ENCODE data around the gene MYLK4.

DNA sequence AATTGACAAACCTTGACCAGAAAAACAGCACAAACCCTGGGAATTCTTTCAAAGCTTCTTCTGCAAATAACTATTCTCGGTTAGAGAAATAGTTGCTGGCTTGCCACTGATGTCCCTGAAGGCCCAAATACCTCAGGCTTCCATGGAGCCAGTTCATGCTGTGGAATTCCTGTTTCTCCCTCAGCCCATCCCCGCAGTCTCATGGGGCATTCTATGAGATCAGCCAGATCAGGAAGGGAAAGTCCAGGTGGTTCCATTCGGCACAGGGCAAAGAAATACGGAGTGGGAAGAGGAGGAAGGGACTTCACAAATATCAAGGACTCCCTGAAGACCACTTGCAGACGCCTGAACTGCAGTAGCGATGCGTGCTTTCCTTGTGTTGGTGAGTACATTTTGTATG lies 63.3 kb downstream of the MYLK4 start:
- TF ChIP-seq SIN3A (IDR thresholded peaks at IDR 0.05; ENCODE audit: borderline replicate concordance, insufficient read depth, low read depth, low read length) (no peak), POLR2AphosphoS5 (IDR thresholded peaks at IDR 0.05; ENCODE audit: low read depth, low read length) (no peak), TCF7L2 (IDR thresholded peaks at IDR 0.05; ENCODE audit: low read depth, low read length) (no peak)
- TF ChIP-seq, protein P1, sequence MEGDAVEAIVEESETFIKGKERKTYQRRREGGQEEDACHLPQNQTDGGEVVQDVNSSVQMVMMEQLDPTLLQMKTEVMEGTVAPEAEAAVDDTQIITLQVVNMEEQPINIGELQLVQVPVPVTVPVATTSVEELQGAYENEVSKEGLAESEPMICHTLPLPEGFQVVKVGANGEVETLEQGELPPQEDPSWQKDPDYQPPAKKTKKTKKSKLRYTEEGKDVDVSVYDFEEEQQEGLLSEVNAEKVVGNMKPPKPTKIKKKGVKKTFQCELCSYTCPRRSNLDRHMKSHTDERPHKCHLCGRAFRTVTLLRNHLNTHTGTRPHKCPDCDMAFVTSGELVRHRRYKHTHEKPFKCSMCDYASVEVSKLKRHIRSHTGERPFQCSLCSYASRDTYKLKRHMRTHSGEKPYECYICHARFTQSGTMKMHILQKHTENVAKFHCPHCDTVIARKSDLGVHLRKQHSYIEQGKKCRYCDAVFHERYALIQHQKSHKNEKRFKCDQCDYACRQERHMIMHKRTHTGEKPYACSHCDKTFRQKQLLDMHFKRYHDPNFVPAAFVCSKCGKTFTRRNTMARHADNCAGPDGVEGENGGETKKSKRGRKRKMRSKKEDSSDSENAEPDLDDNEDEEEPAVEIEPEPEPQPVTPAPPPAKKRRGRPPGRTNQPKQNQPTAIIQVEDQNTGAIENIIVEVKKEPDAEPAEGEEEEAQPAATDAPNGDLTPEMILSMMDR (IDR thresholded peaks at IDR 0.05), result no peak
- TF ChIP-seq, protein P2, sequence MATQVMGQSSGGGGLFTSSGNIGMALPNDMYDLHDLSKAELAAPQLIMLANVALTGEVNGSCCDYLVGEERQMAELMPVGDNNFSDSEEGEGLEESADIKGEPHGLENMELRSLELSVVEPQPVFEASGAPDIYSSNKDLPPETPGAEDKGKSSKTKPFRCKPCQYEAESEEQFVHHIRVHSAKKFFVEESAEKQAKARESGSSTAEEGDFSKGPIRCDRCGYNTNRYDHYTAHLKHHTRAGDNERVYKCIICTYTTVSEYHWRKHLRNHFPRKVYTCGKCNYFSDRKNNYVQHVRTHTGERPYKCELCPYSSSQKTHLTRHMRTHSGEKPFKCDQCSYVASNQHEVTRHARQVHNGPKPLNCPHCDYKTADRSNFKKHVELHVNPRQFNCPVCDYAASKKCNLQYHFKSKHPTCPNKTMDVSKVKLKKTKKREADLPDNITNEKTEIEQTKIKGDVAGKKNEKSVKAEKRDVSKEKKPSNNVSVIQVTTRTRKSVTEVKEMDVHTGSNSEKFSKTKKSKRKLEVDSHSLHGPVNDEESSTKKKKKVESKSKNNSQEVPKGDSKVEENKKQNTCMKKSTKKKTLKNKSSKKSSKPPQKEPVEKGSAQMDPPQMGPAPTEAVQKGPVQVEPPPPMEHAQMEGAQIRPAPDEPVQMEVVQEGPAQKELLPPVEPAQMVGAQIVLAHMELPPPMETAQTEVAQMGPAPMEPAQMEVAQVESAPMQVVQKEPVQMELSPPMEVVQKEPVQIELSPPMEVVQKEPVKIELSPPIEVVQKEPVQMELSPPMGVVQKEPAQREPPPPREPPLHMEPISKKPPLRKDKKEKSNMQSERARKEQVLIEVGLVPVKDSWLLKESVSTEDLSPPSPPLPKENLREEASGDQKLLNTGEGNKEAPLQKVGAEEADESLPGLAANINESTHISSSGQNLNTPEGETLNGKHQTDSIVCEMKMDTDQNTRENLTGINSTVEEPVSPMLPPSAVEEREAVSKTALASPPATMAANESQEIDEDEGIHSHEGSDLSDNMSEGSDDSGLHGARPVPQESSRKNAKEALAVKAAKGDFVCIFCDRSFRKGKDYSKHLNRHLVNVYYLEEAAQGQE (IDR thresholded peaks at IDR 0.05; ENCODE audit: insufficient read depth in 1 of 2, low read depth in 2 of 2, low read length in 1 of 2), result no peak

All from Panc1 (cell line).